BLaER1 (cell line): Measurements from ENCODE around the gene RCN2.
"Not testable (repeated sequence)": the region's sequence is repeated elsewhere in the genome, so short reads cannot be mapped to it uniquely, and the experiment has no call there.

ENCODE experiments used
- H3K27ac ChIP-seq: shearing (Covaris generic); formaldehyde crosslinking; 2 replicates; pipeline ENCODE4 v1.8.1; 2022
- H3K27me3 ChIP-seq: shearing (Covaris generic); formaldehyde crosslinking; 2 replicates; pipeline ENCODE4 v1.8.1; 2022
- H3K36me3 ChIP-seq: shearing (Covaris generic); formaldehyde crosslinking; 2 replicates; pipeline ENCODE4 v1.8.1; 2022
- H3K4me1 ChIP-seq: shearing (Covaris generic); formaldehyde crosslinking; 2 replicates; pipeline ENCODE4 v1.8.1; 2022
- H3K4me2 ChIP-seq: shearing (Covaris generic); formaldehyde crosslinking; 2 replicates; pipeline ENCODE4 v1.8.1; 2022
- H3K4me3 ChIP-seq: shearing (Covaris generic); formaldehyde crosslinking; 2 replicates; pipeline ENCODE4 v1.8.1; 2022
- H3K9ac ChIP-seq: shearing (Covaris generic); formaldehyde crosslinking; 2 replicates; pipeline ENCODE4 v1.8.1; 2022
- H3K9me3 ChIP-seq: shearing (Covaris generic); formaldehyde crosslinking; 2 replicates; pipeline ENCODE4 v1.8.1; 2022
- H4K20me1 ChIP-seq: shearing (Covaris generic); formaldehyde crosslinking; 2 replicates; pipeline ENCODE4 v1.8.1; 2022
- Cebpa-rat ChIP-seq: shearing (Covaris generic); IDR thresholded peaks from 2 replicates; pipeline ENCODE4 v1.8.1; 2022

RCN2 gene, protein sequence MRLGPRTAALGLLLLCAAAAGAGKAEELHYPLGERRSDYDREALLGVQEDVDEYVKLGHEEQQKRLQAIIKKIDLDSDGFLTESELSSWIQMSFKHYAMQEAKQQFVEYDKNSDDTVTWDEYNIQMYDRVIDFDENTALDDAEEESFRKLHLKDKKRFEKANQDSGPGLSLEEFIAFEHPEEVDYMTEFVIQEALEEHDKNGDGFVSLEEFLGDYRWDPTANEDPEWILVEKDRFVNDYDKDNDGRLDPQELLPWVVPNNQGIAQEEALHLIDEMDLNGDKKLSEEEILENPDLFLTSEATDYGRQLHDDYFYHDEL

GRCh38 chr15:76931397-76932134 is at the start of gene RCN2:
TSS of gene RCN2 (plus strand) at chr15:76931749. CDS start at chr15:76931842, 93 bp downstream.
- Histone ChIP-seq H3K4me1 (peaks cover 48% of the 10 kb centered on the region), H3K9me3 (no peaks in the 10 kb centered on the region), H3K9ac (peak within 1 kb of the TSS; percentile 87), H3K4me2 (peak within 1 kb of the TSS; percentile 89), H3K27me3 (no peaks in the 10 kb centered on the region), H3K4me3 (peak within 1 kb of the TSS; percentile 94), H3K27ac (peak within 1 kb of the TSS; percentile 89), H3K36me3 (peaks cover 15% of the 10 kb centered on the region), H4K20me1 (peaks cover 17% of the 10 kb centered on the region)
- no peak for TF ChIP-seq Cebpa-rat

DNA sequence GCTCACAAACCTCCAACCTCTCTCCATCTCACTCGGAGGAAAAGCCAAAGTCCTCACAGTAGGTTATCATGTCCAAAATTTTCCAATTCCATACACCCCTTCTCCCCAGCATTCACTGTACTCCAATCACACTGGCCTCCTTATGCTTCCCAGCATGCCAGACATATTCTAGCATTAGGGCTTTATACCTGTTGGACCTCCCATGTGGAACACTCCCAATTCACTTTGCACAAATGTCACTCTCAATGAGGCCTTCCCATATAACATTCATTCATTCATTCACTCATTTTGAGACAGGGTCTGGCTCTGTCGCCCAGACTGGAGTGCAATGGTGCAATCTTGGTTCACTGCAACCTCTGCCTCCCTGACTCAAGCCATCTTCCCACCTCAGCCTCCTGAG is 46.3 kb upstream of the RCN2 start:
- no peak overlapping the region for H3K9ac ChIP-seq
- peaks cover 12% of the 10 kb centered on the region for H3K9me3 ChIP-seq
- H3K27ac ChIP-seq, result no peak overlapping the region
- H3K36me3 ChIP-seq, result peaks cover 36% of the 10 kb centered on the region
- no peak for TF ChIP-seq Cebpa-rat
- no peak overlapping the region for H3K4me2 ChIP-seq
- no peaks in the 10 kb centered on the region for H4K20me1 ChIP-seq
- H3K4me3 ChIP-seq, result no peak overlapping the region
- no peaks in the 10 kb centered on the region for H3K4me1 ChIP-seq
- H3K27me3 ChIP-seq, result no peaks in the 10 kb centered on the region

GRCh38 chr15:76887280-76888141 is 44.0 kb upstream of the RCN2 start:
- not testable (repeated sequence) for H3K27me3 ChIP-seq, H3K4me2 ChIP-seq, H3K27ac ChIP-seq, H3K4me1 ChIP-seq, H4K20me1 ChIP-seq, H3K4me3 ChIP-seq, H3K9ac ChIP-seq
- peaks cover 24% of the 10 kb centered on the region for H3K36me3 ChIP-seq
- H3K9me3 ChIP-seq, result peaks cover 27% of the 10 kb centered on the region

DNA sequence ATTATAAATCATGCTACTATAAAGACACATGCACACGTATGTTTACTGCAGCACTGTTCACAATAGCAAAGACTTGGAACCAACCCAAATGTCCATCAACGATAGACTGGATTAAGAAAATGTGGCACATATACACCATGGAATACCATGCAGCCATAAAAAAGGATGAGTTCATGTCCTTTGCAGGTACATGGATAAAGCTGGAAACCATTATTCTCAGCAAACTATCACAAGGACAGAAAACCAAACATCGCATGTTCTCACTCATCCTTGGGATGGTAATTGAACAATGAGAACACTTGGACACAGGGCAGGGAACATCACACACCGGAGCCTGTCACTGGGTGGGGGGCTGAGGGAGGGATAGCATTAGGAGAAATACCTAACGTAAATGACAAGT is 38.7 kb upstream of the RCN2 start:
- H3K27me3 ChIP-seq, H4K20me1 ChIP-seq, H3K27ac ChIP-seq, H3K9ac ChIP-seq, H3K4me2 ChIP-seq, H3K4me3 ChIP-seq, H3K4me1 ChIP-seq: not testable (repeated sequence)
- Histone ChIP-seq H3K36me3 (peaks cover 11% of the 10 kb centered on the region; the same call in 1 of the 2 replicates), H3K9me3 (peaks cover 33% of the 10 kb centered on the region)

DNA sequence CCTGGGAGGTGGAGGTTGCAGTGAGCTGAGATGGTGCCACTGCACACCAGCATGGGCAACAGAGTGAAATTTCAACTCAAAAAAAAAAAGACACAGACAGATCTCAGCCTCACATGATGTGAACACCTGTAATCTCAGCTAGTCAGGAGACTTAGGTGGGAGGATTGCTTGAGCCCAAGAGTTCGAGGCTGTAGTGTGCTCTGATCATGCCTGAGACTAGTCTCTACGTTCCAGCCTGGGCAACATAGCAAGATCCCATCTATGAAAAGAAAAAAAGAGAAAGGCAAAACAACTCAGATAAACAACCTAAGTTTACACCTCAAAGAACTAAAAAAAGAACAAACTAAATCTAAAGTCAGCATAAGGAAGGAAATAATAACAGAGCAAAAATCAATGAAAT is 37.4 kb upstream of the RCN2 start:
- Histone ChIP-seq H3K4me2 (no peak overlapping the region), H3K9me3 (peaks cover 41% of the 10 kb centered on the region), H3K27me3 (no peaks in the 10 kb centered on the region), H3K4me3 (no peak overlapping the region), H3K9ac (no peak overlapping the region), H4K20me1 (no peaks in the 10 kb centered on the region), H3K27ac (no peak overlapping the region), H3K36me3 (peaks cover 14% of the 10 kb centered on the region; the same call in 1 of the 2 replicates), H3K4me1 (no peaks in the 10 kb centered on the region)
- no peak for TF ChIP-seq Cebpa-rat

DNA sequence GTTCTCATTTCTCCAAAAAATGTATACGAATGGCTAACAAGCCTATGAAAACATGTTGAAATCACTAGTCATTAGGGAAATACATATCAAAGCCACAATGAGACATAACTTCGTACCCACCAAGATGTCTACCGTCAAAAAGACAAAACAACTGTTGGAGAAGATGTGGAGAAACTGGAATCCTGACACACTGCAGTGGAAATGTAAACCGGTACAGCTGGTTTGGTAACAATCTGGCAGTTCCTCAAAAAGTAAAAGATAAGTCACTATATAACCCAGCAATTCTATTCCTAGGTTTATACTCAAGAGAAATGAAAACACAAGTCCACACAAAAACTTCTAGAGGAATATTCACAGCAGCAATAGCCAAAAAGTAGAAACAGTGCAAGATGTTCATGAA is 33.4 kb upstream of the RCN2 start:
- TF ChIP-seq Cebpa-rat, result no peak
- Histone ChIP-seq H3K36me3 (peaks cover 14% of the 10 kb centered on the region; the same call in 1 of the 2 replicates), H3K27ac (no peak overlapping the region), H4K20me1 (no peaks in the 10 kb centered on the region), H3K4me1 (peaks cover 6% of the 10 kb centered on the region; the same call in 1 of the 2 replicates), H3K4me3 (no peak overlapping the region), H3K27me3 (no peaks in the 10 kb centered on the region), H3K9me3 (peaks cover 26% of the 10 kb centered on the region), H3K4me2 (no peak overlapping the region), H3K9ac (no peak overlapping the region)

- H3K36me3 ChIP-seq, result peaks cover 10% of the 10 kb centered on the region; the same call in 1 of the 2 replicates
- H3K9ac ChIP-seq, H3K27me3 ChIP-seq, H3K4me2 ChIP-seq, H3K4me3 ChIP-seq, H3K27ac ChIP-seq, H4K20me1 ChIP-seq: not testable (repeated sequence)
- peaks cover 19% of the 10 kb centered on the region for H3K4me1 ChIP-seq
- H3K9me3 ChIP-seq, result peaks cover 17% of the 10 kb centered on the region
Observed at GRCh38 chr15:76899176-76899930, 32.2 kb upstream of the RCN2 start.

GRCh38 chr15:76899931-76900310 is 31.6 kb upstream of the RCN2 start:
- not testable (repeated sequence) for H3K27me3 ChIP-seq, H3K4me3 ChIP-seq, H3K4me2 ChIP-seq, H4K20me1 ChIP-seq, H3K27ac ChIP-seq, H3K9ac ChIP-seq
- Histone ChIP-seq H3K36me3 (peaks cover 10% of the 10 kb centered on the region; the same call in 1 of the 2 replicates), H3K4me1 (peaks cover 23% of the 10 kb centered on the region), H3K9me3 (peaks cover 17% of the 10 kb centered on the region)

DNA sequence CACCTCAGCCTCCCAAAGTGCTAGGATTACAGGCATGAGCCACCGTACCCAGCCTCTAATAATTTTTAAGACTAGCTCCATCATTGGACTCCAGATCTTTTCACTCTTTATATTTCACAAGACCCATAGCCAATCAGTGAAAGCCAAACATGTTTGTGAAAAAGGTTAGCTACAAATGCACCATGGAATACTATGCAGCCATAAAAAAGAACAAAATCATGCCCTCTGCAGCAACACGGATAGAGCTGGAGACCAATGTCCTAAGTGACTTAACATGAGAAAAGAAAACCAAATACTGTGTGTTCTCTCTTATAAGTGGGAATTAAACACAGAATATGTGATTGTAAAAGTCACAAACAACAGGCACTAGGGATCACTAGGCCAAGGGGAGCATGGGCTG is 29.6 kb upstream of the RCN2 start:
- Histone ChIP-seq H3K9ac (no peak overlapping the region), H3K4me2 (no peak overlapping the region), H4K20me1 (no peaks in the 10 kb centered on the region), H3K27ac (no peak overlapping the region), H3K36me3 (0 out of 2 replicates have a peak, but pooled peaks cover 3% of the 10 kb centered on the region), H3K4me3 (no peak overlapping the region), H3K9me3 (peaks cover 12% of the 10 kb centered on the region), H3K27me3 (no peaks in the 10 kb centered on the region), H3K4me1 (peaks cover 30% of the 10 kb centered on the region)
- TF ChIP-seq Cebpa-rat, result no peak
